Type B pancreatic cell (in vitro differentiated cells): ENCODE measurements around the gene ATP6V0A4. TPM values are rescaled to one million over a fixed set of nuclear protein-coding genes. Genes with fewer than 3 reads are reported as not detected.

Source experiments
- DNase-seq: peaks from one replicate; pipeline ENCODE4 v3.0.0; 2021; ENCODE audit warnings: mixed read lengths; ENCODE audit not compliant: unreplicated experiment; ENCODE audit errors: extremely low spot score
- H3K27ac Mint-ChIP-seq: 2 replicates; pipeline ENCODE4 v1.8.0; 2021; ENCODE audit warnings: mild to moderate bottlenecking, mixed read lengths
- H3K27me3 Mint-ChIP-seq: 2 replicates; pipeline ENCODE4 v1.8.0; 2021; ENCODE audit warnings: mixed read lengths
- H3K36me3 Mint-ChIP-seq: 2 replicates; pipeline ENCODE4 v1.8.0; 2021; ENCODE audit warnings: mixed read lengths
- H3K4me1 Mint-ChIP-seq: one replicate; pipeline ENCODE4 v1.8.0; 2021; ENCODE audit warnings: mixed read lengths; ENCODE audit not compliant: unreplicated experiment
- H3K4me3 Mint-ChIP-seq: 2 replicates; pipeline ENCODE4 v1.8.0; 2021; ENCODE audit warnings: mild to moderate bottlenecking, mixed read lengths
- H3K9me3 Mint-ChIP-seq: 2 replicates; pipeline ENCODE4 v1.8.0; 2021; ENCODE audit warnings: mixed read lengths
- total RNA-seq: library from RNA; stranded (reverse); gene quantifications from 2 replicates; pipeline ENCODE4 v1.2.1, GENCODE V29; 2021; ENCODE audit warnings: low replicate concordance
- TF ChIP-seq, protein P1 (sequence below): fragments of 200-600 bp; sonication (generic); conservative IDR thresholded peaks from 2 replicates; pipeline ENCODE4 v1.5.0; 2021; ENCODE audit warnings: antibody characterized with exemption, mild to moderate bottlenecking

ATP6V0A4 gene
- total RNA-seq, 1 donor from 2014 or later = 0.89 TPM

DNA sequence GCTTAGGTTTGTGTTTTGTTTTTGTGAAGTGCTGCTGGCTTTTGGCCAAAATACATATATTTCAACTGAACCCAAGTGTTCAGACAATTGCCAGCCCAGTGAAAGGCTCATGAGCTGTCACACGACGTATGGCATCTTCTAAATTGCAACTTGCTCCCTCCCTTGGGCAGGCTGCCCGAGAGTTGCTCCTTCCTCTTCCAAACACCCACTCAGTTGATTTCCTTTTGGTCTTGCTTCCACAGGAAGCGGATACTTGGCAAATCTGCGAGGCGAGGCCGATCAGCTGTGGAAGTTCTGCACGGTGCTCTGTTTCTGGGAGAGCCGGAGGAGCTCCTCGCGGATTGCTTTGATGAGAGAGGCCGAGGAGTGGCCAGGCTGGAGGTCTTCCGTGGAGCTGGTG is 39.6 kb upstream of the ATP6V0A4 start:
- TF ChIP-seq, protein P1, sequence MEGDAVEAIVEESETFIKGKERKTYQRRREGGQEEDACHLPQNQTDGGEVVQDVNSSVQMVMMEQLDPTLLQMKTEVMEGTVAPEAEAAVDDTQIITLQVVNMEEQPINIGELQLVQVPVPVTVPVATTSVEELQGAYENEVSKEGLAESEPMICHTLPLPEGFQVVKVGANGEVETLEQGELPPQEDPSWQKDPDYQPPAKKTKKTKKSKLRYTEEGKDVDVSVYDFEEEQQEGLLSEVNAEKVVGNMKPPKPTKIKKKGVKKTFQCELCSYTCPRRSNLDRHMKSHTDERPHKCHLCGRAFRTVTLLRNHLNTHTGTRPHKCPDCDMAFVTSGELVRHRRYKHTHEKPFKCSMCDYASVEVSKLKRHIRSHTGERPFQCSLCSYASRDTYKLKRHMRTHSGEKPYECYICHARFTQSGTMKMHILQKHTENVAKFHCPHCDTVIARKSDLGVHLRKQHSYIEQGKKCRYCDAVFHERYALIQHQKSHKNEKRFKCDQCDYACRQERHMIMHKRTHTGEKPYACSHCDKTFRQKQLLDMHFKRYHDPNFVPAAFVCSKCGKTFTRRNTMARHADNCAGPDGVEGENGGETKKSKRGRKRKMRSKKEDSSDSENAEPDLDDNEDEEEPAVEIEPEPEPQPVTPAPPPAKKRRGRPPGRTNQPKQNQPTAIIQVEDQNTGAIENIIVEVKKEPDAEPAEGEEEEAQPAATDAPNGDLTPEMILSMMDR = no peak

DNA sequence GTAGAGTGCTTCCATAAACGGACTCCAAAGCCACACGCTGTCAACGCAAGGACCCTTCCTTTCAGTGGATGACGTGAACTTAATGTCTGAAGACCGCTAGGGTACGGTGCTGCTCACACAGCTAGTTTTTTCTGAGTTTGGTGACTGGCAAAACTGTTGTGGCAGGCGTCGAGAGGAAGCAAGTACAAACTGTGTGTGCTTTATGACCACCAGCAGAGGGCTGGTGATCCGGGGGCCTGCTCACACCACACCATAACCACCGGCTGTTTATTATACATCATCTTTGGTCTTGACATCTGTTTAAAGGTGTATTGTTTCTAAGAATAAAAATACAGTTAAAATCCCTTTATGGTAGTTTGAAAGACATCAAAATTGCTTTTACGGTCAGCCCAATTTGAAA is 37.1 kb upstream of the ATP6V0A4 start:
- Mint-ChIP-seq H3K9me3 (no peaks in the 10 kb centered on the region), H3K4me1 (peaks cover 4% of the 10 kb centered on the region), H3K36me3 (peaks cover 21% of the 10 kb centered on the region), H3K27ac (no peak overlapping the region), H3K4me3 (no peak overlapping the region), H3K27me3 (no peaks in the 10 kb centered on the region)
- TF ChIP-seq, protein P1 = peak; percentile 38
- no peak for DNase-seq

More for the DNA sequence above, 39.6 kb upstream of the ATP6V0A4 start:
- H3K4me3 Mint-ChIP-seq = no peak overlapping the region
- H3K27me3 Mint-ChIP-seq = no peaks in the 10 kb centered on the region
- H3K9me3 Mint-ChIP-seq = no peaks in the 10 kb centered on the region
- no peak overlapping the region for H3K27ac Mint-ChIP-seq
- H3K4me1 Mint-ChIP-seq = peaks cover 4% of the 10 kb centered on the region
- peaks cover 28% of the 10 kb centered on the region for H3K36me3 Mint-ChIP-seq
- DNase-seq = no peak

DNA sequence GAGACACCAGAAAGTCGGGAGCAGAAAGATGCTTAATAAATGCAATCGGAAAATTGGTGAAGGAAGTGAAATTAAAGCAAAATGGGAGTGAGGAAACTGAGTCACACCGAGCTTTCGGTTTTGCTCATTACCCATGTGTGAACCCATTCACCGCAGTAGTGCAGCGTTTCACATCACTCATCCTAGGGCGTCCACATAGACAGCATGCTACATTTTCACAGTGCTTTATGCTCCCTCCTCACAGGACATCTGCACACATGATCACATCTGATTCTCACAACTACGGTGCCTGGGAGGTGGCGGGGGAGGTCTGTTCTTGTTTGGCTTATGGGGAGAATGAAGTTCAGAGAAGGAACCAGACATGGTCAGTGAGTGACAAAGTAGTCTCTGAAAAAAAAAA is 36.6 kb upstream of the ATP6V0A4 start:
- H3K27ac Mint-ChIP-seq = no peak overlapping the region
- no peak for DNase-seq
- peaks cover 4% of the 10 kb centered on the region for H3K4me1 Mint-ChIP-seq
- TF ChIP-seq, protein P1 = no peak
- H3K4me3 Mint-ChIP-seq = no peak overlapping the region
- H3K36me3 Mint-ChIP-seq = peaks cover 20% of the 10 kb centered on the region
- H3K9me3 Mint-ChIP-seq = no peaks in the 10 kb centered on the region
- H3K27me3 Mint-ChIP-seq = no peaks in the 10 kb centered on the region

DNA sequence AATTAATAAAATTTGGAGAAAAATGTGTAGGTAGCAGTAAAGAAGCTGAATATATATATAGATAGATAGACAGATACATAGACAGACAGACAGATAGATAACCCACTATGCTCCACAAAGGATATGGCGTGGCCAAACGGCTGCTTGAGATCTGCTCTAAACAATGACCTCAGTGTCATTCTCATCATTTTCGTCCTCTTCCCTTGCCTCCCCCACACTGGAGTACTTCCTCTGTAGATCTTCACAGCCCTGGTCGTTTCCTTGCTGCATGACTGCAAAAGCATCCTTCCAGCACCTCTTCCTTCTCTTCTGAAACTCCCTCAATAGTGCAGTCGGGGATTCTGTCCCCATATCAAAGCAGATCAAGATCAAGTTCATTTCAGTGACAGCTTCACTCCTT is 35.6 kb upstream of the ATP6V0A4 start:
- H3K27ac Mint-ChIP-seq = no peak overlapping the region
- TF ChIP-seq, protein P1 = no peak
- no peaks in the 10 kb centered on the region for H3K9me3 Mint-ChIP-seq
- H3K36me3 Mint-ChIP-seq = peaks cover 18% of the 10 kb centered on the region
- H3K4me1 Mint-ChIP-seq = peaks cover 3% of the 10 kb centered on the region
- H3K27me3 Mint-ChIP-seq = no peaks in the 10 kb centered on the region
- no peak for DNase-seq
- H3K4me3 Mint-ChIP-seq = no peak overlapping the region

DNA sequence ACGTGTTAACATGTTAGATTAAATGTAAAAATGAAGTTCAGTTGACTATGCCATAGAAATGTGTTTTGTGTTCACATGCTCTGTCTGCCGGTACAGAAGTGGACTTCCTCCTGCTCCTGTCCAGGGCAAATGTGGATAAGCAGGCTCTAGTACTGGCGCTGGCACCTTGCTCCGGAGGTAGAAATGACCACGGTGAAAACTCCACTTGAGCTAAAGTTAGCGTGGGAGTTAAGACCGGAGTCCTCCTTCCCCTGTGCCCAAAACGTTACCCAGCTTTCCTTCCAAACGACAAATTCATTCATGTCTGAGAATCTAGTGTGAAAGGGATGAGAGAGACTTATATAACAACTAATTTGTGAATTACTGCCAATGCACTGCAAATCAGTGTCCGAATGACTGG is 35.0 kb upstream of the ATP6V0A4 start:
- TF ChIP-seq, protein P1 = no peak
- no peak overlapping the region for H3K4me3 Mint-ChIP-seq
- peaks cover 15% of the 10 kb centered on the region for H3K36me3 Mint-ChIP-seq
- no peak overlapping the region for H3K27ac Mint-ChIP-seq
- H3K9me3 Mint-ChIP-seq = no peaks in the 10 kb centered on the region
- H3K4me1 Mint-ChIP-seq = no peaks in the 10 kb centered on the region
- no peaks in the 10 kb centered on the region for H3K27me3 Mint-ChIP-seq
- DNase-seq = no peak

DNA sequence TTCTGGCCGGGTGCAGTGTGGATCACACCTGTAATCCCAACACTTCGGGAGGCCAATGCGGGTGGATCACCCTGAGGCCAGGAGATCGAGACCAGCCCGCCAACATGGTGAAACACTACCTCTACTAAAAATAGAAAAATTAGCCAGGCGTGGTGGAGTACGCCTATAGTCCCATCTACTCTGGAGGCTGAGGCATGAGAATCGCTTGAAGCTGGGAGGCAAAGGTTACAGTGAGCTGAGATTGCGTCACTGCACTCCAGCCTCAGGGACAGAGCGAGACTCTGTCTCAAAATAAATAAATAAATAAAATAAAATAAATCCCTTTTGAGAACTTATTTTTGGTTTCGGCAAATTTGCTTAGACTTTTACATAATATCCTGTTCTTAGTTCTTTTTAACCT is 31.3 kb upstream of the ATP6V0A4 start:
- Mint-ChIP-seq H3K4me1 (no peaks in the 10 kb centered on the region), H3K36me3 (peaks cover 6% of the 10 kb centered on the region), H3K27ac (no peak overlapping the region), H3K9me3 (no peaks in the 10 kb centered on the region), H3K27me3 (no peaks in the 10 kb centered on the region), H3K4me3 (no peak overlapping the region)
- DNase-seq = no peak
- TF ChIP-seq, protein P1 = no peak
